ENCODE results near the gene AGO4. TPM values are rescaled to one million over a fixed set of nuclear protein-coding genes. Genes with fewer than 3 reads are reported as not detected.
"Not testable (repeated sequence)": the region's sequence is repeated elsewhere in the genome, so short reads cannot be mapped to it uniquely, and the experiment has no call there.

AGO4 gene
- total RNA-seq, 1 experiment from 2014 or later = 14.8 TPM

DNA sequence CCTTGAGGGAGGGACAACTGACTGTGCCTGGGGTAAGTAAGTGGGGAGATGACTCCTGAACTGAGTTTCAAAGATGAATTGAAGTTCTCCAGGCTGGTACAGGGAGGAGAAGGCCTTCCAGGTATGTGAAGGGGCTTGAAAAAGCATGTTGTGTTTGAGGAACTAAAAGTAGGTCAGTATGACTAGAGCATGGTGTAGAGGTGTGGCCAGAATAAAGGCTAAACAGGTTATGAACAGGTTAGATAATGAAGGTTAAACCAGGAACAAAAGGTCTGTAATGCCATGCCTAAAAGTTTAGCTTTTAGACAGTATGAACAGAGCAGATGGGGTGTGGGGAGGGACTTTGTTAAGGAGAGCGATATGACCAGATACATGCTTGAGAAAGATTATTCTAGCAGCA lies 30.7 kb upstream of the AGO4 start:
- no peak for DNase-seq (ENCODE audit: low read depth, low spot score)
- ChIA-PET CTCF (no interaction called here), POLR2A (no interaction called here)
- no TSS peak for BruUV-seq (replicated peaks)
- Histone ChIP-seq H3K9me3 (ENCODE audit: control insufficient read depth, insufficient read depth, low read depth, low read length) (no peaks in the 10 kb centered on the region), H3K36me3 (ENCODE audit: control insufficient read depth, insufficient read depth, low read length) (no peaks in the 10 kb centered on the region), H3K27ac (ENCODE audit: low read length) (no peak overlapping the region), H3K27me3 (ENCODE audit: control insufficient read depth, insufficient read depth, low read length) (no peaks in the 10 kb centered on the region), H3K4me1 (ENCODE audit: control insufficient read depth, insufficient read depth, low read length) (no peaks in the 10 kb centered on the region), H3K4me3 (ENCODE audit: low read depth in 2 of 2, low read length in 2 of 2) (no peak overlapping the region)
- no peak for ATAC-seq
- in situ Hi-C loops (cut with HindIII; ENCODE audit: low pct_unique_long_range_greater_than_20kb, low sequenced_read_pairs) = no loop called here
- TF ChIP-seq TCF7L2 (IDR thresholded peaks at IDR 0.05; ENCODE audit: low read depth, low read length) = no peak
- TF ChIP-seq SIN3A (IDR thresholded peaks at IDR 0.05; ENCODE audit: borderline replicate concordance, insufficient read depth, low read depth, low read length) = no peak
- TF ChIP-seq, protein P1, sequence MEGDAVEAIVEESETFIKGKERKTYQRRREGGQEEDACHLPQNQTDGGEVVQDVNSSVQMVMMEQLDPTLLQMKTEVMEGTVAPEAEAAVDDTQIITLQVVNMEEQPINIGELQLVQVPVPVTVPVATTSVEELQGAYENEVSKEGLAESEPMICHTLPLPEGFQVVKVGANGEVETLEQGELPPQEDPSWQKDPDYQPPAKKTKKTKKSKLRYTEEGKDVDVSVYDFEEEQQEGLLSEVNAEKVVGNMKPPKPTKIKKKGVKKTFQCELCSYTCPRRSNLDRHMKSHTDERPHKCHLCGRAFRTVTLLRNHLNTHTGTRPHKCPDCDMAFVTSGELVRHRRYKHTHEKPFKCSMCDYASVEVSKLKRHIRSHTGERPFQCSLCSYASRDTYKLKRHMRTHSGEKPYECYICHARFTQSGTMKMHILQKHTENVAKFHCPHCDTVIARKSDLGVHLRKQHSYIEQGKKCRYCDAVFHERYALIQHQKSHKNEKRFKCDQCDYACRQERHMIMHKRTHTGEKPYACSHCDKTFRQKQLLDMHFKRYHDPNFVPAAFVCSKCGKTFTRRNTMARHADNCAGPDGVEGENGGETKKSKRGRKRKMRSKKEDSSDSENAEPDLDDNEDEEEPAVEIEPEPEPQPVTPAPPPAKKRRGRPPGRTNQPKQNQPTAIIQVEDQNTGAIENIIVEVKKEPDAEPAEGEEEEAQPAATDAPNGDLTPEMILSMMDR (IDR thresholded peaks at IDR 0.05) = no peak
- no peak for TF ChIP-seq POLR2AphosphoS5 (IDR thresholded peaks at IDR 0.05; ENCODE audit: low read depth, low read length)
- TF ChIP-seq, protein P2, sequence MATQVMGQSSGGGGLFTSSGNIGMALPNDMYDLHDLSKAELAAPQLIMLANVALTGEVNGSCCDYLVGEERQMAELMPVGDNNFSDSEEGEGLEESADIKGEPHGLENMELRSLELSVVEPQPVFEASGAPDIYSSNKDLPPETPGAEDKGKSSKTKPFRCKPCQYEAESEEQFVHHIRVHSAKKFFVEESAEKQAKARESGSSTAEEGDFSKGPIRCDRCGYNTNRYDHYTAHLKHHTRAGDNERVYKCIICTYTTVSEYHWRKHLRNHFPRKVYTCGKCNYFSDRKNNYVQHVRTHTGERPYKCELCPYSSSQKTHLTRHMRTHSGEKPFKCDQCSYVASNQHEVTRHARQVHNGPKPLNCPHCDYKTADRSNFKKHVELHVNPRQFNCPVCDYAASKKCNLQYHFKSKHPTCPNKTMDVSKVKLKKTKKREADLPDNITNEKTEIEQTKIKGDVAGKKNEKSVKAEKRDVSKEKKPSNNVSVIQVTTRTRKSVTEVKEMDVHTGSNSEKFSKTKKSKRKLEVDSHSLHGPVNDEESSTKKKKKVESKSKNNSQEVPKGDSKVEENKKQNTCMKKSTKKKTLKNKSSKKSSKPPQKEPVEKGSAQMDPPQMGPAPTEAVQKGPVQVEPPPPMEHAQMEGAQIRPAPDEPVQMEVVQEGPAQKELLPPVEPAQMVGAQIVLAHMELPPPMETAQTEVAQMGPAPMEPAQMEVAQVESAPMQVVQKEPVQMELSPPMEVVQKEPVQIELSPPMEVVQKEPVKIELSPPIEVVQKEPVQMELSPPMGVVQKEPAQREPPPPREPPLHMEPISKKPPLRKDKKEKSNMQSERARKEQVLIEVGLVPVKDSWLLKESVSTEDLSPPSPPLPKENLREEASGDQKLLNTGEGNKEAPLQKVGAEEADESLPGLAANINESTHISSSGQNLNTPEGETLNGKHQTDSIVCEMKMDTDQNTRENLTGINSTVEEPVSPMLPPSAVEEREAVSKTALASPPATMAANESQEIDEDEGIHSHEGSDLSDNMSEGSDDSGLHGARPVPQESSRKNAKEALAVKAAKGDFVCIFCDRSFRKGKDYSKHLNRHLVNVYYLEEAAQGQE (IDR thresholded peaks at IDR 0.05; ENCODE audit: insufficient read depth in 1 of 2, low read depth in 2 of 2, low read length in 1 of 2) = no peak
- intact Hi-C loops (cut with micrococcal nuclease; ENCODE audit: unreplicated experiment) = loop anchor here (10.0 kb wide), 1 partner anchor 322 kb away; no protein-coding TSS in a partner anchor

DNA sequence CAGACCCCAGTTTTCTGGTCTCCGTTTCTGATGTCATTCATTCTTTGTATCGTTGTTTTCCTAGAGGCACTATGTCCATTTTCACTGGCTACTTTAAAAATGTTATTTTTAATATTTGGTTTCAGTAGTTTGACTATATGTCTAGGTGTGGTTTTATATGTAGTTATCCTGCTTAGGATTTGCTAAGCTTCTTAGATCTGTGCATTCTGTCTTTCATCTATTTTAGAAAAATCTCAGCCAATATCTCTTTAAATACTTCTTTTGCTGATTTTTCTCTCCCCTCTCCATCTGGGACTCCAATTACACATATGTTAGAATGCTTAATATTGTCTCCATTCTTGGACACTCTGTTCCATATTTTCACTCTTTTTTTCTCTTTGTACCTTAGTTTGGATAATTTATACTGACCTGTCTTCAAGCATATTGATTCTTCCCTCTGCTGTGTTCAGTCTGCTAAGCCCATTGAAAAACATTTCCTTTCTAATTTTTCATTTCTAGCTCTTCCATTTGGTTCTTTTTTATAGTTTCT lies 24.7 kb upstream of the AGO4 start:
- Histone ChIP-seq H3K27me3 (ENCODE audit: control insufficient read depth, insufficient read depth, low read length) (no peaks in the 10 kb centered on the region), H3K4me3 (ENCODE audit: low read depth in 2 of 2, low read length in 2 of 2) (no peak overlapping the region), H3K36me3 (ENCODE audit: control insufficient read depth, insufficient read depth, low read length) (no peaks in the 10 kb centered on the region), H3K9me3 (ENCODE audit: control insufficient read depth, insufficient read depth, low read depth, low read length) (no peaks in the 10 kb centered on the region), H3K4me1 (ENCODE audit: control insufficient read depth, insufficient read depth, low read length) (no peaks in the 10 kb centered on the region), H3K27ac (ENCODE audit: low read length) (no peak overlapping the region)
- ATAC-seq (no peak), DNase-seq (ENCODE audit: low read depth, low spot score) (no peak)
- in situ Hi-C loops (cut with HindIII; ENCODE audit: low pct_unique_long_range_greater_than_20kb, low sequenced_read_pairs) (no loop called here), intact Hi-C loops (cut with micrococcal nuclease; ENCODE audit: unreplicated experiment) (no loop called here)
- TF ChIP-seq POLR2AphosphoS5 (IDR thresholded peaks at IDR 0.05; ENCODE audit: low read depth, low read length) = no peak
- no peak for TF ChIP-seq SIN3A (IDR thresholded peaks at IDR 0.05; ENCODE audit: borderline replicate concordance, insufficient read depth, low read depth, low read length)
- TF ChIP-seq, protein P2 (IDR thresholded peaks at IDR 0.05; ENCODE audit: insufficient read depth in 1 of 2, low read depth in 2 of 2, low read length in 1 of 2) = no peak
- no peak for TF ChIP-seq TCF7L2 (IDR thresholded peaks at IDR 0.05; ENCODE audit: low read depth, low read length)
- TF ChIP-seq, protein P1 (IDR thresholded peaks at IDR 0.05) = no peak
- CTCF ChIA-PET = no interaction called here
- POLR2A ChIA-PET = no interaction called here
- BruUV-seq (replicated peaks) = no TSS peak

DNA sequence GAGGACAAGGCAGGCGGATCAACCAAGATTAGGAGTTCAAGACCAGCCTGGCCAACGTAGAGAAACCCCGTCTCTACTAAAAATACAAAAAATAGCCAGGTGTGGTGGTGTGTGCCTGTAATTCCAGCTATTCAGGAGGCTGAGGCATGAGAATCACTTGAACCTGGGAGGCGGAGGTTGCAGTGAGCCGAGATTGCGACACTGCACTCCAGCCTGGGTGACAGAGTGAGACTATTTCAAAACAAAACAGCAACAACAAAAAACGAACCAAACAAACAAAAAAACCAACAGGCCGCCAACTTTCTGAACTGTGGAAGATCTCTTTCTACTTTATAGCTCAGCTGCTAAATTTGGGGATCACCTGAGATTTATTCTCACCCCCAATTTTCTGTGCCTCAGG lies 23.5 kb upstream of the AGO4 start:
- CTCF ChIA-PET; H3K36me3 ChIP-seq (ENCODE audit: control insufficient read depth, insufficient read depth, low read length); ATAC-seq; H3K4me3 ChIP-seq (ENCODE audit: low read depth in 2 of 2, low read length in 2 of 2); BruUV-seq (replicated peaks); in situ Hi-C loops (cut with HindIII; ENCODE audit: low pct_unique_long_range_greater_than_20kb, low sequenced_read_pairs); POLR2A ChIA-PET; H3K4me1 ChIP-seq (ENCODE audit: control insufficient read depth, insufficient read depth, low read length); DNase-seq (ENCODE audit: low read depth, low spot score); H3K9me3 ChIP-seq (ENCODE audit: control insufficient read depth, insufficient read depth, low read depth, low read length); H3K27me3 ChIP-seq (ENCODE audit: control insufficient read depth, insufficient read depth, low read length); intact Hi-C loops (cut with micrococcal nuclease; ENCODE audit: unreplicated experiment); H3K27ac ChIP-seq (ENCODE audit: low read length): not testable (repeated sequence)

Measured in Panc1 (cell line).